Keratinocyte (primary cell): ENCODE data around the gene PRSS36. TPM values are rescaled to one million over a fixed set of nuclear protein-coding genes. Genes with fewer than 3 reads are reported as not detected.

Source experiments
- DNase-seq: peaks from one replicate; pipeline ENCODE4 v3.0.0-alpha.2; 2011; ENCODE audit warnings: low read depth, missing footprints, low spot score
- FAIRE-seq: peaks from 2 replicates; lab custom pipeline; 2011; peaks lifted over from hg19 to GRCh38; lab: Jason Lieb, UNC
- H2AFZ ChIP-seq: 2 replicates; pipeline ENCODE4 v1.6.0; 2012; ENCODE audit warnings: low read length, control low read depth, inconsistent platforms; ENCODE audit not compliant: control insufficient read depth
- H3K27ac ChIP-seq: 2 replicates; pipeline ENCODE4 v1.5.1; 2011; ENCODE audit warnings: low read length; ENCODE audit not compliant: control insufficient read depth, insufficient read depth
- H3K27me3 ChIP-seq: 3 replicates; pipeline ENCODE4 v1.6.0; 2011; ENCODE audit warnings: low read length; ENCODE audit not compliant: control insufficient read depth, insufficient read depth; ENCODE audit errors: extremely low read depth
- H3K36me3 ChIP-seq, 2 experiments: 2 replicates in 1 of 2; 3 replicates in 1 of 2; pipeline ENCODE4 v1.5.1; 2011; ENCODE audit warnings: low read length in 2 of 2, mild to moderate bottlenecking in 1 of 2; ENCODE audit not compliant: control insufficient read depth in 2 of 2, insufficient read depth in 2 of 2; ENCODE audit errors: extremely low read depth in 1 of 2
- H3K4me1 ChIP-seq: 3 replicates; pipeline ENCODE4 v1.5.1; 2011; ENCODE audit warnings: low read length; ENCODE audit not compliant: control insufficient read depth, insufficient read depth; ENCODE audit errors: extremely low read depth
- H3K4me2 ChIP-seq: 3 replicates; pipeline ENCODE4 v1.6.0; 2011; ENCODE audit warnings: low read depth, low read length; ENCODE audit not compliant: control insufficient read depth, insufficient read depth; ENCODE audit errors: extremely low read depth
- H3K4me3 ChIP-seq, 3 experiments: fragments of 200-600 bp in 1 of 3; sonication (generic) in 1 of 3; 2 replicates in 2 of 3; 3 replicates in 1 of 3; pipeline ENCODE4 v1.5.1; 2011 to 2016; ENCODE audit warnings: low read length in 3 of 3, mild to moderate bottlenecking in 3 of 3, control low read depth in 2 of 3, inconsistent platforms in 1 of 3, low read depth in 1 of 3, mixed read lengths in 1 of 3, mixed run types in 1 of 3, moderate library complexity in 1 of 3; ENCODE audit not compliant: control insufficient read depth in 2 of 3, insufficient read depth in 2 of 3; ENCODE audit errors: extremely low read depth in 1 of 3
- H3K79me2 ChIP-seq: 2 replicates; pipeline ENCODE4 v1.6.0; 2012; ENCODE audit warnings: low read length; ENCODE audit not compliant: control insufficient read depth, insufficient read depth
- H3K9ac ChIP-seq: 3 replicates; pipeline ENCODE4 v1.6.0; 2011; ENCODE audit warnings: low read length; ENCODE audit not compliant: control insufficient read depth, insufficient read depth; ENCODE audit errors: extremely low read depth
- H3K9me1 ChIP-seq: 3 replicates; pipeline ENCODE4 v1.6.0; 2011; ENCODE audit warnings: low read length; ENCODE audit not compliant: control insufficient read depth, insufficient read depth; ENCODE audit errors: extremely low read depth
- H3K9me3 ChIP-seq: 2 replicates; pipeline ENCODE4 v1.5.1; 2012; ENCODE audit warnings: low read depth, low read length; ENCODE audit not compliant: control insufficient read depth
- H4K20me1 ChIP-seq: 3 replicates; pipeline ENCODE4 v1.6.0; 2011; ENCODE audit warnings: low read length; ENCODE audit not compliant: control insufficient read depth, insufficient read depth; ENCODE audit errors: extremely low read depth
- EZH2 ChIP-seq: IDR thresholded peaks from one replicate; pipeline ENCODE4 v1.6.1; 2012; ENCODE audit warnings: inconsistent platforms, mild to moderate bottlenecking, low read length, moderate library complexity
- dilution Hi-C: fragments of 300-500 bp; cut with MboI; formaldehyde crosslinking; loops from one replicate; pipeline ENCODE4 v1.7.0; 2020; ENCODE audit warnings: low sequenced_read_pairs; ENCODE audit not compliant: extremely low pct_ligation_motif_present
- polyA plus RNA-seq, 5 experiments: library from polyadenylated mRNA; depleted of rRNA in 3 of 5; stranded (reverse) in 3 of 5; stranded (forward) in 1 of 5; unstranded in 1 of 5; fragments of >200 nt; gene quantifications; 1 replicate in 1 of 5; 2 replicates in 3 of 5; 3 replicates in 1 of 5; pipeline versions ENCODE4 v1.2.1 to v1.2.3, GENCODE V29; 2011 to 2012; ENCODE audit warnings: missing spikeins in 2 of 5, low read depth in 1 of 5, low replicate concordance in 1 of 5
- small RNA-seq, 3 experiments: library from RNA; depleted of rRNA; stranded (forward); fragments of <200 nt; gene quantifications; one replicate each; pipeline ENCODE3, GENCODE V24; 2012; ENCODE audit warnings: low read depth in 3 of 3, low replicate concordance in 1 of 3; ENCODE audit not compliant: insufficient read length in 3 of 3
- TF ChIP-seq, protein P1 (sequence below), 3 experiments: IDR thresholded peaks in 1 of 3; conservative IDR thresholded peaks in 1 of 3; optimal IDR thresholded peaks in 1 of 3; 2 replicates in 2 of 3; 3 replicates in 1 of 3; pipeline versions ENCODE3 to v1.5.1; 2011; ENCODE audit warnings: low read length in 3 of 3, mild to moderate bottlenecking in 3 of 3, moderate library complexity in 2 of 3, control low read depth in 1 of 3, inconsistent platforms in 1 of 3; ENCODE audit not compliant: insufficient read depth in 2 of 3; ENCODE audit errors: extremely low read depth in 1 of 3

Gene PRSS36
- polyA plus RNA-seq, 1 donor (not counting 4 experiments of a cell fraction or from before 2014, with no cell fraction given) = 0.43 TPM

DNA sequence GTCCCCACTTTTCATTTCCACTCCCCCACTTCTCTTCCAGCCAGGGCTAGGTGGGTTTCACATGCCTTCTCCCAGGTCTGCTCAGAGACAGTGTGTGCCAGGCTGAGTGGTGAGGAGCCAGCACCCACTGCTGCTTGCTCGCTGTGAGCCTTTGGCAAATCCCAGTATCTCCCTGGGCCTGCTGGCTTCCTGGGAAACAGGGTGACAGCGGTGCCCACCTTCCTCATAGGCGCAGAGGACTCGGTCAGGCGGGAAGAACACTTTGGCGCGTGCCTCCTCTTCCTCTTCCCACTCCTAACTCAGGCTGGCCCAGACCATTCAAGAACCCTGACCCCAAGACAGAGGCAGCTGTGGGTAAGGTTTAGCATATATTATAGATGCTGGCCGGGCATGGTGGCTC lies 60.7 kb downstream of the PRSS36 start:
- Histone ChIP-seq H3K36me3 (peaks cover 7 to 12% of the 10 kb centered on the region in 2 experiments), H3K79me2 (peaks cover 26% of the 10 kb centered on the region), H3K9me3 (no peaks in the 10 kb centered on the region), H3K27me3 (no peaks in the 10 kb centered on the region), H3K4me2 (no peak overlapping the region), H2AFZ (no peak overlapping the region), H3K27ac (no peak overlapping the region), H3K4me3 (no peak overlapping the region), H3K9me1 (no peaks in the 10 kb centered on the region), H4K20me1 (no peaks in the 10 kb centered on the region), H3K4me1 (peaks cover 18% of the 10 kb centered on the region), H3K9ac (no peak overlapping the region)
- dilution Hi-C loops = no loop called here
- no peak for DNase-seq
- FAIRE-seq = no peak
- TF ChIP-seq, protein P1, sequence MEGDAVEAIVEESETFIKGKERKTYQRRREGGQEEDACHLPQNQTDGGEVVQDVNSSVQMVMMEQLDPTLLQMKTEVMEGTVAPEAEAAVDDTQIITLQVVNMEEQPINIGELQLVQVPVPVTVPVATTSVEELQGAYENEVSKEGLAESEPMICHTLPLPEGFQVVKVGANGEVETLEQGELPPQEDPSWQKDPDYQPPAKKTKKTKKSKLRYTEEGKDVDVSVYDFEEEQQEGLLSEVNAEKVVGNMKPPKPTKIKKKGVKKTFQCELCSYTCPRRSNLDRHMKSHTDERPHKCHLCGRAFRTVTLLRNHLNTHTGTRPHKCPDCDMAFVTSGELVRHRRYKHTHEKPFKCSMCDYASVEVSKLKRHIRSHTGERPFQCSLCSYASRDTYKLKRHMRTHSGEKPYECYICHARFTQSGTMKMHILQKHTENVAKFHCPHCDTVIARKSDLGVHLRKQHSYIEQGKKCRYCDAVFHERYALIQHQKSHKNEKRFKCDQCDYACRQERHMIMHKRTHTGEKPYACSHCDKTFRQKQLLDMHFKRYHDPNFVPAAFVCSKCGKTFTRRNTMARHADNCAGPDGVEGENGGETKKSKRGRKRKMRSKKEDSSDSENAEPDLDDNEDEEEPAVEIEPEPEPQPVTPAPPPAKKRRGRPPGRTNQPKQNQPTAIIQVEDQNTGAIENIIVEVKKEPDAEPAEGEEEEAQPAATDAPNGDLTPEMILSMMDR (optimal IDR thresholded peaks at IDR 0.05 in 1 of 3, IDR thresholded peaks at IDR 0.05 in 1 of 3, conservative IDR thresholded peaks at IDR 0.05 in 1 of 3; ENCODE audit: extremely low read depth in 1 of 3, insufficient read depth in 2 of 3, low read length in 3 of 3) = no peak
- no peak for TF ChIP-seq EZH2

Small RNA genes within 50 kb of the gene (small RNA-seq; reads per million reads assigned to genes)
- gene AC009088.4 (0 reads per million in 3 experiments), gene NDUFA3P6 (0 to 0.07 (median 0) reads per million in 3 experiments)

Other genes starting within 250 kb of the PRSS36 start
- 9.6 to 15.0 TPM (median 10.2 TPM) in 3 replicates for gene FBXL19, start 226.5 kb downstream of the PRSS36 start, polyA plus RNA-seq
- 8.1 to 12.7 TPM (median 10.8 TPM) in 3 replicates for gene ORAI3, start 201.0 kb downstream of the PRSS36 start, polyA plus RNA-seq
- 0.94 to 3.7 TPM (median 1.1 TPM) in 3 replicates for gene SETD1A, start 192.3 kb downstream of the PRSS36 start, polyA plus RNA-seq
- gene HSD3B7, start 164.9 kb downstream of the PRSS36 start, polyA plus RNA-seq = 2.0 to 3.5 TPM (median 2.4 TPM) in 3 replicates
- gene STX1B, start 139.4 kb downstream of the PRSS36 start, polyA plus RNA-seq = 0.34 to 0.55 TPM (median 0.50 TPM) in 3 replicates
- gene STX4, start 116.5 kb downstream of the PRSS36 start, polyA plus RNA-seq = 43.6 to 51.1 TPM (median 48.3 TPM) in 3 replicates
- 5.5 to 9.4 TPM (median 8.3 TPM) in 3 replicates for gene ZNF668, start 75.8 kb downstream of the PRSS36 start, polyA plus RNA-seq
- 2.5 to 4.3 TPM (median 2.7 TPM) in 3 replicates for gene ZNF646, start 75.6 kb downstream of the PRSS36 start, polyA plus RNA-seq
- 0.50 to 1.2 TPM (median 0.97 TPM) in 3 replicates for gene PRSS53, start 61.1 kb downstream of the PRSS36 start, polyA plus RNA-seq
- gene VKORC1, start 55.3 kb downstream of the PRSS36 start, polyA plus RNA-seq = 73.6 to 118 TPM (median 96.1 TPM) in 3 replicates
- gene BCKDK, start 41.7 kb downstream of the PRSS36 start, polyA plus RNA-seq = 17.2 to 35.7 TPM (median 19.9 TPM) in 3 replicates
- gene KAT8, start 32.4 kb downstream of the PRSS36 start, polyA plus RNA-seq = 25.9 to 26.4 TPM (median 26.1 TPM) in 3 replicates
- gene PRSS8, start 14.3 kb downstream of the PRSS36 start, polyA plus RNA-seq = 31.2 to 65.3 TPM (median 46.4 TPM) in 3 replicates
- 88.0 to 210 TPM (median 199 TPM) in 3 replicates for gene FUS, start 30.1 kb upstream of the PRSS36 start, polyA plus RNA-seq
- gene PYCARD, start 52.7 kb upstream of the PRSS36 start, polyA plus RNA-seq = 46.4 to 84.9 TPM (median 58.1 TPM) in 3 replicates
- gene TRIM72, start 64.1 kb upstream of the PRSS36 start, polyA plus RNA-seq = under 0.01 TPM in 1 of 3 replicates, not detected in the others
- gene PYDC1, start 67.1 kb upstream of the PRSS36 start, polyA plus RNA-seq = not detected in 3 replicates
- gene ITGAM, start 109.9 kb upstream of the PRSS36 start, polyA plus RNA-seq = 0.11 to 0.30 TPM (median 0.13 TPM) in 3 replicates
- gene ITGAX, start 205.1 kb upstream of the PRSS36 start, polyA plus RNA-seq = 0.03 to 0.11 TPM (median 0.04 TPM) in 3 replicates
- not detected in 3 replicates for gene ITGAD, start 243.3 kb upstream of the PRSS36 start, polyA plus RNA-seq